CD8-positive, alpha-beta memory T cell (primary cell): Measurements from ENCODE around the gene KLC1. TPM values are rescaled to one million over a fixed set of nuclear protein-coding genes. Genes with fewer than 3 reads are reported as not detected.

ENCODE experiments used
- CTCF ChIA-PET: fragments of 350-600 bp; sonication (Branson Sonifier 250); formaldehyde crosslinking; loops from one replicate; lab custom pipeline; 2021; ENCODE audit warnings: antibody characterized with exemption; lab: Charles Lee
- POLR2A ChIA-PET: fragments of 350-600 bp; sonication (Branson Sonifier 250); formaldehyde crosslinking; loops from one replicate; lab custom pipeline; 2021; ENCODE audit warnings: antibody characterized with exemption; lab: Charles Lee
- DNase-seq, 5 donors: peaks; one replicate each; pipeline versions ENCODE4 v3.0.0 to v3.0.0-alpha.2; 2020 to 2022; ENCODE audit warnings: mixed read lengths in 1 of 5
- H3K27ac ChIP-seq: one replicate; pipeline ENCODE4 v1.7.0; 2013; ENCODE audit warnings: low read depth, mild to moderate bottlenecking, low read length, moderate library complexity
- H3K27me3 ChIP-seq: 2 replicates; pipeline ENCODE4 v1.7.0; 2013; ENCODE audit warnings: low read length, mild to moderate bottlenecking; ENCODE audit not compliant: insufficient read depth, poor library complexity, severe bottlenecking
- H3K36me3 ChIP-seq: 2 replicates; pipeline ENCODE4 v1.7.0; 2013; ENCODE audit warnings: mild to moderate bottlenecking, low read length, moderate library complexity; ENCODE audit not compliant: insufficient read depth
- H3K4me1 ChIP-seq: 2 replicates; pipeline ENCODE4 v1.7.0; 2013; ENCODE audit warnings: mild to moderate bottlenecking, low read length, moderate library complexity; ENCODE audit not compliant: insufficient read depth
- H3K4me3 ChIP-seq: 2 replicates; pipeline ENCODE4 v1.7.0; 2013; ENCODE audit warnings: mild to moderate bottlenecking, low read length
- H3K9me3 ChIP-seq: 2 replicates; pipeline ENCODE4 v1.7.0; 2013; ENCODE audit warnings: mild to moderate bottlenecking, low read length
- H3K27ac Mint-ChIP-seq, 8 donors: one replicate each; pipeline ENCODE4 v1.8.0; 2020 to 2021; ENCODE audit warnings: mixed read lengths in 8 of 8, mild to moderate bottlenecking in 6 of 8, inconsistent platforms in 3 of 8, moderate library complexity in 3 of 8
- H3K27me3 Mint-ChIP-seq, 2 donors: one replicate each; pipeline ENCODE4 v1.8.0; 2020 to 2021; ENCODE audit warnings: mixed read lengths in 2 of 2, mild to moderate bottlenecking in 1 of 2, moderate library complexity in 1 of 2
- H3K36me3 Mint-ChIP-seq, 3 donors: one replicate each; pipeline ENCODE4 v1.8.0; 2020 to 2021; ENCODE audit warnings: mixed read lengths in 3 of 3, inconsistent platforms in 1 of 3, mild to moderate bottlenecking in 1 of 3
- H3K4me1 Mint-ChIP-seq, 3 donors: one replicate each; pipeline ENCODE4 v1.8.0; 2020 to 2021; ENCODE audit warnings: mixed read lengths in 3 of 3, inconsistent platforms in 1 of 3, mild to moderate bottlenecking in 1 of 3
- H3K4me3 Mint-ChIP-seq, 7 donors: one replicate each; pipeline ENCODE4 v1.8.0; 2020 to 2021; ENCODE audit warnings: mixed read lengths in 7 of 7, mild to moderate bottlenecking in 6 of 7, moderate library complexity in 4 of 7, inconsistent platforms in 2 of 7
- H3K9me3 Mint-ChIP-seq, 5 donors: one replicate each; pipeline ENCODE4 v1.8.0; 2020 to 2022; ENCODE audit warnings: mixed read lengths in 5 of 5, mild to moderate bottlenecking in 3 of 5, moderate library complexity in 2 of 5, inconsistent platforms in 1 of 5
- polyA plus RNA-seq: library from polyadenylated mRNA; unstranded; fragments of 300-500 nt; fragmentation: Illumina TruSeq; gene quantifications from one replicate; pipeline ENCODE4 v1.2.3, GENCODE V29; 2021
- total RNA-seq, 2 experiments: library from RNA; stranded (reverse); gene quantifications; one replicate each; pipeline ENCODE4 v1.2.3, GENCODE V29; 2021

KLC1 gene
- total and polyA plus RNA-seq, 3 experiments from 2014 or later, result 92.0 to 143 (median 141) TPM

- peaks cover 4% of the 10 kb centered on the region for H3K36me3 ChIP-seq
Measured at GRCh38 chr14:103704708-103705107, 75.7 kb downstream of the KLC1 start.

DNA sequence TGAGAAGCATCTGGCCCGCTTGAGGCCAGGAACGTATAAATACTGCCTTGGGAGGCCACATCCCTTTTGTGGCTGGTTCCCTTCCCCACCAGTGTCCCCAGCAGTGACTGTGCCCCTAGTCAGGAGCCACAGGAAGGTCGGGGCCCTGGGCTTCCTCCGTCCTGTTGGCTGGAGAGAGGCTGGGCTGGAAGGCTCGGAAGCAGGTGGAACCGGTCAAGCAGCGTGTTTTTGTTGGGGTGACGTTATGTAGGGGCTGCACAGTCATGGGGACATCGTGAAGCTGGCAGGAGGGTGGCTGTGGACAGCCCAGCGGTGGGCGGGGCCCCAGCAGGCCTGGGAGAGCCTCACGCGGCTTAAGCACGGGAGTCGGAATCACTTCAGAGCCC is 76.1 kb downstream of the KLC1 start:
- Mint-ChIP-seq H3K4me3 (no peak overlapping the region), H3K4me1 (peaks cover 0 to 2% (median 0%) of the 10 kb centered on the region in 3 donors), H3K27ac (peak overlapping the region in 1 of 8 donors; percentile 30), H3K36me3 (peaks cover 0 to 43% (median 0%) of the 10 kb centered on the region in 3 donors), H3K27me3 (peaks cover 0 to 2% of the 10 kb centered on the region in 2 donors), H3K9me3 (no peaks in the 10 kb centered on the region)
- ChIA-PET POLR2A (no interaction called here), CTCF (no interaction called here)
- Histone ChIP-seq H3K9me3 (no peaks in the 10 kb centered on the region), H3K4me1 (no peaks in the 10 kb centered on the region), H3K36me3 (peaks cover 4% of the 10 kb centered on the region), H3K27ac (no peak overlapping the region), H3K4me3 (no peak overlapping the region), H3K27me3 (no peaks in the 10 kb centered on the region)
- DNase-seq, result no peak

More at GRCh38 chr14:103704708-103705107, 75.7 kb downstream of the KLC1 start:
- no peaks in the 10 kb centered on the region for H3K27me3 ChIP-seq
- H3K4me1 ChIP-seq, result no peaks in the 10 kb centered on the region
- H3K4me3 Mint-ChIP-seq, result no peak overlapping the region
- H3K9me3 Mint-ChIP-seq, result no peaks in the 10 kb centered on the region
- no peak for DNase-seq
- peaks cover 0 to 46% (median 0%) of the 10 kb centered on the region in 3 donors for H3K36me3 Mint-ChIP-seq
- H3K4me1 Mint-ChIP-seq, result peaks cover 0 to 2% (median 0%) of the 10 kb centered on the region in 3 donors
- ChIA-PET POLR2A (no interaction called here), CTCF (no interaction called here)
- no peak overlapping the region for H3K4me3 ChIP-seq
- no peak overlapping the region for H3K27ac ChIP-seq
- H3K27me3 Mint-ChIP-seq, result peaks cover 0 to 2% of the 10 kb centered on the region in 2 donors
- peak overlapping the region in 1 of 8 donors; percentile 30 for H3K27ac Mint-ChIP-seq
- H3K9me3 ChIP-seq, result no peaks in the 10 kb centered on the region

DNA sequence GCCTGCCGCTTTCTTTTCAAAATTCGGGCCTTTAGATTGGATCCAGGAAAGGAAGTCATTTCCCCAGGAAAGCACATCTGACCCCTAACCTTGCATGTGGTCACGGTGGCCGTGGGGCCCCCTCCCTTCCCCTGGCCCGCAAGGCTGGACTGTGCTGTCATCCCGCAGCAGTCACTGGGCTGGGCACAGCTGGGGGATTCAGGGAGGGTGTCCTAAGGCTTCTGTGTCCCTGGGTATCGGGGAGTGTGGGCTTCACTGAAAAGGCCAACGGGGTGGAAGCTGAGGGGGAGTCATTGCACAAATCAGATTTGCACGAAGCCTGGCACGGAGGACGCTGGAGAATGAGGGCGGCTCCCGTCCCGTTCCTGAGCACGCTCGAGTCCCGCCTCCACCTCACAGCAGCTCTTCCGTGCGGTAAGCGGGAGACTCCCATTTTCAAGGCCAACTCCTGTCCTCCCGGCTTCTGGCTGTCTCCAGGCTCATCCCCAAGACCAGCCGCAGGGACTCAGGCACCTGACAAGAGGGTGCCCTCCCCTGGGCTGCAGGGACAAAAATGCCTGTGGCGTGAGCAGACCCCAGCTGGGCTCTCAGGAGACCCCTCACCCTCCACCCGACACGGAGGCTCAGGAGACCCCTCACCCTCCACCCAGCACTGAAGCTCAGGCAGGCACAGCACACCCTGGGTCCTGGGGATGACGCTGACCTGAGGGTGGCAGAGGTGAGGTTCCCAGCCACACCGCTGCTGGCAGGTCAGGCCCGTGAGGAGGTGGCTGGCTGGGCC is 76.7 kb downstream of the KLC1 start:
- H3K36me3 ChIP-seq, result peaks cover 4% of the 10 kb centered on the region
- H3K27ac ChIP-seq, result no peak overlapping the region
- ChIA-PET POLR2A (no interaction called here), CTCF (no interaction called here)
- no peaks in the 10 kb centered on the region for H3K9me3 ChIP-seq
- Mint-ChIP-seq H3K27ac (no peak overlapping the region), H3K9me3 (no peaks in the 10 kb centered on the region), H3K4me1 (peaks cover 0 to 2% (median under 1%) of the 10 kb centered on the region in 3 donors), H3K4me3 (no peak overlapping the region), H3K27me3 (peaks cover 0 to 2% of the 10 kb centered on the region in 2 donors), H3K36me3 (peaks cover 0 to 43% (median 0%) of the 10 kb centered on the region in 3 donors)
- no peaks in the 10 kb centered on the region for H3K4me1 ChIP-seq
- no peaks in the 10 kb centered on the region for H3K27me3 ChIP-seq
- H3K4me3 ChIP-seq, result no peak overlapping the region
- DNase-seq, result no peak

DNA sequence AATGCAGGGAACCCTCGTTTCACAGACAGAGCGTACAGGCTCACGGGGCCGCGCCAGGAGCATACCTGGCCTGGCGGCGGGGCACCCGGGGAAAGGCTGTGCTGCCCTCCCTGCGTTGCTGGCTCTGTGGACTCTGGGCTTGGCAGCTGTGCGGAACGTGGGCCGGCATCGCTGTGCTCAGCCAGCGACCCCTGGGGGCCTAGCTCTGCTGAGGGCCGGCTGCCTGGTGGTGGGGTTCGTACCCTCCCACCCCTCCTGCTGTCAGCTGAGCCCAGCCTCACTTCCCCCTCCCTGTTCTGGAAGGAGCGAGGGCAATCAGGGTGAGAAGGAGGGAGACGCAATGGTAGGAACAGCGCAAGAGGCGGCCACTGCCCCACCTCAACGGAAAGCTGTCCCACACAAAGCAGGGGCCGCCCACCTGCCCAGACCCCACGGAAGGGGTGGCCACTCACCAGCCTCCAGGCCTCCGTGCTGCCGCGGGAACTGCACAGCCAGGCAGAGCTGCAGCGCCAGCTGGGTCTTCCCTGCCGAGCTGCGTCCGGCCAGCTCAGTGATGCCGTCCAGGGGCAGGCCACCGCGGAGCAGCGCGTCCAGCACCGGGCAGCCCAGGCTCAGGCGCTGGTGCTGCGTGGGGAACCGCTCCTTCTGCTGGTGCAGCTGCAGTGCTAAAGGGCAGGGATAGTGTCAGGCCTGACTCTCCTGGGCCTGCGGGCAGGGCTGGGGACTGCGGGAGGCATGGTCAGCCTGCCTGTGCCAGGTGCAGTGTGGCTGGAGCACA is 77.7 kb downstream of the KLC1 start:
- no peak overlapping the region for H3K27ac Mint-ChIP-seq
- H3K27me3 ChIP-seq, result no peaks in the 10 kb centered on the region
- H3K4me3 ChIP-seq, result no peak overlapping the region
- no peaks in the 10 kb centered on the region for H3K9me3 ChIP-seq
- H3K9me3 Mint-ChIP-seq, result no peaks in the 10 kb centered on the region
- ChIA-PET POLR2A (no interaction called here), CTCF (no interaction called here)
- H3K27ac ChIP-seq, result no peak overlapping the region
- peaks cover 0 to 42% (median 0%) of the 10 kb centered on the region in 3 donors for H3K36me3 Mint-ChIP-seq
- peaks cover 0 to 8% (median 2%) of the 10 kb centered on the region in 3 donors for H3K4me1 Mint-ChIP-seq
- no peak overlapping the region for H3K4me3 Mint-ChIP-seq
- H3K4me1 ChIP-seq, result no peaks in the 10 kb centered on the region
- peaks cover 4% of the 10 kb centered on the region for H3K36me3 ChIP-seq
- H3K27me3 Mint-ChIP-seq, result peaks cover 0 to 2% of the 10 kb centered on the region in 2 donors
- no peak for DNase-seq

DNA sequence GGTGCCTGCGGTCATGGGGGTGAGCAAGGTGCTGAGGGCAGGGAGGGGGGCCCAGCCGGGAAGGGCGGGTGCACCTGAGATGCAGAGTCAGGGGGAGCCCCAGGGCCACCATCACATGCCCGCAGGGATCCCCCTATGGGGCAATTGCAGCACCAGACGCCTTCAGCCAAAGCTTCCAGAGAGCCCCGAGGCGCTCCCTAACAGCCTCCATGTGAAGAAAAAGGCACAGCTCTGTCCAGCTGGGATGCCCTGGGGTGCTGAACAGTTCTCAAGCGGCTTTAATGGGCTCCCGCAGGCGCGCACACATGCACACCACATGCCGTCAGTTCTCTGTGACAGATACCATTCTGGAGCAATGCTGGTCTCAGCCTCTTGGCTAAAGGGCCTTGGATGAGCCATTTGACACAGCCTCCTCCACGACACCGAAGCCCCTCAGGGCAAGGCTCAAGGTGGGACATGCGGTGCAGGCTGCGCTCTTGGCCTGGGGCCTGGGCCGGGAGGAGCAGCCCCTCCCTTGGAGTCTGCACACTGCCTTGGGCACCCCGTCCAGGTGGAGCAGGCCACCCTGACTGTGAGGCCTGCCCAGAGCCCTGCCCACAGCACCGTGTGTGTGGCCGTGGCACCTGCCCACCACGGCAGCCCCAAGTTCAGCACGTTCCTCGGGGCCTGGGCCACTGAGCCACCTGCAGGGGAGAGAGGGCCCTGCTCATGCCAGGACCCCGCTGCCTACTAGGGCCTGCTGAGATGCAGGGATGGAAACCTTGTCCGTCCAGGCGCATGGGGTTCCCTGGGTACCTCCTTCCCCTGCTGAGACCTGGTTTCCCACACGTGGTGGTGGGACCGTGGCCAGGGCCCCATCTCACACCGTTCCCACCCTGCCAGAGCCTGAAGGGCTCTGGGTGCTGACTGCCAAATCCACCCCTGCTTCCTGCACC is 78.6 kb downstream of the KLC1 start:
- Histone ChIP-seq H3K4me1 (no peaks in the 10 kb centered on the region), H3K27ac (no peak overlapping the region), H3K27me3 (no peaks in the 10 kb centered on the region), H3K4me3 (no peak overlapping the region), H3K9me3 (no peaks in the 10 kb centered on the region), H3K36me3 (peaks cover 4% of the 10 kb centered on the region)
- Mint-ChIP-seq H3K9me3 (no peaks in the 10 kb centered on the region), H3K27me3 (peaks cover 0 to 2% of the 10 kb centered on the region in 2 donors), H3K27ac (no peak overlapping the region), H3K4me3 (no peak overlapping the region), H3K4me1 (peaks cover 0 to 11% (median 2%) of the 10 kb centered on the region in 3 donors), H3K36me3 (peaks cover 0 to 34% (median 0%) of the 10 kb centered on the region in 3 donors)
- ChIA-PET CTCF (no interaction called here), POLR2A (no interaction called here)
- DNase-seq, result no peak

DNA sequence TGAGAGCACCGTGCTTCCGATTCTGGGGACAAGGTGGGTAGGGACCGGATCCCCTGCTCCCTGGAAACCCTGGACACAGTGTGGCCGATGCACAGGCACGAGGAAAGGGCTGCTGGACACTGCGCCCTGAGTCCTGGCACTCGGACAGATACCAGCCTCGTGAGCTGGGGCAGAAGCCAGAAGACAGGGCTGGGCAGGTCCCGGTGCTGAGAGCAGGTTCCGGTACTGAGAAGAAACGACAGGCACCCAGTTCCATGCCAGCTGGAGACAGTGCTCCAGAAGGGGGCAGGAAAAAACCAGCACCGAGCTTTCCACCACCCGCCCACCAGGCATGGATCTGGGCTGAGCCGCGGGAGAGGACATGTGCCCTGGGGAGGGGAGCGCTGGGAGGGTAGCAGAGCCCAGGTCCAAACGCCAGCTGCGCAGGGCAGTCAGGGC is 79.8 kb downstream of the KLC1 start:
- ChIA-PET POLR2A (no interaction called here), CTCF (no interaction called here)
- Histone ChIP-seq H3K4me3 (no peak overlapping the region), H3K9me3 (no peaks in the 10 kb centered on the region), H3K27ac (no peak overlapping the region), H3K27me3 (no peaks in the 10 kb centered on the region), H3K36me3 (no peaks in the 10 kb centered on the region), H3K4me1 (peaks cover under 1% of the 10 kb centered on the region)
- peaks cover 2 to 18% (median 8%) of the 10 kb centered on the region in 3 donors for H3K4me1 Mint-ChIP-seq
- H3K4me3 Mint-ChIP-seq, result no peak overlapping the region
- DNase-seq, result no peak
- no peak overlapping the region for H3K27ac Mint-ChIP-seq
- H3K36me3 Mint-ChIP-seq, result peaks cover 0 to 24% (median 0%) of the 10 kb centered on the region in 3 donors
- peaks cover 0 to 2% of the 10 kb centered on the region in 2 donors for H3K27me3 Mint-ChIP-seq
- H3K9me3 Mint-ChIP-seq, result no peaks in the 10 kb centered on the region

DNA sequence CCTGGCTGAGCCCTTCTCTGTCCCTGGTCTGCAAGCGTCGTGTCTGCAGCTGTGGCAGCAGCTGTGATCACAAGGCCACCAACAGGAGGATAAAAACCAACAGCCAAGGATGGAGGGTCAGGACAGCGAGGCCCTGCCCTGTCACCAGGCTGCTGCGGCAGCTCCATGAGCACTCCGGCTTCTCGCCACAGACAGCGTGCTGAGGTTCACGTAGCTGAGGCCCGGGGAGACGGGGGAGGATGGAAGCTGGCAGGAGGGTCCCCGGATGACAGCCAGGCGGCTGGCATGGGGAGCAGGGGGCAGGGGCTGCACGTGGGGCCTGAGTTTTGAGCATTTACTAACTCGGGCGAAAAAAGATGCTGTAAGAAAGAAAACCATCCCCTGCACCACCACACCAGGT is 80.8 kb downstream of the KLC1 start:
- ChIA-PET POLR2A (no interaction called here), CTCF (no interaction called here)
- Mint-ChIP-seq H3K9me3 (no peaks in the 10 kb centered on the region), H3K4me3 (no peak overlapping the region), H3K27me3 (peaks cover 0 to 2% of the 10 kb centered on the region in 2 donors), H3K27ac (no peak overlapping the region), H3K36me3 (peaks cover 0 to 20% (median 0%) of the 10 kb centered on the region in 3 donors), H3K4me1 (peaks cover 9 to 27% (median 9%) of the 10 kb centered on the region in 3 donors)
- no peak for DNase-seq
- H3K36me3 ChIP-seq, result no peaks in the 10 kb centered on the region
- no peak overlapping the region for H3K27ac ChIP-seq
- no peak overlapping the region for H3K4me3 ChIP-seq
- no peaks in the 10 kb centered on the region for H3K9me3 ChIP-seq
- H3K27me3 ChIP-seq, result no peaks in the 10 kb centered on the region
- H3K4me1 ChIP-seq, result peaks cover 11% of the 10 kb centered on the region
